ENCODE data around the gene AP4B1.

Gene AP4B1

DNA sequence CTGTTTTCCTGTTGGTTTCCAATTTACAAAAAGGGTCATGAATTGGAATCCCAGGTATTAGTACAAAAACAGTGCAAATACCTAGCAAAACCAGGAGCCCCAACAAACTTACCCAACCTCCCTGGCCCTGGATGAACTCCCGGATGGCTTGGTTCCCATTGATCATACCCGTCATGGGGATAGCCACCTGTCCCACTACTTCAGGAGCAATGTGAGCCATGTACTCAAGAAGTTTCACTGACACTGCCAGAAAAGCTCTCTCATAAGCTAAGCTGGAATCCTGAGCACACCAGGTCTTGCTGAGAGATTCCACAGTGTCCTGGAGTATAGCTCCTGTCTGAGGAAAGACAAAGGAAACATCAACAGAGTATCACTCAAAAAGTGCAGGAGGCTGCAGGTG is 22.9 kb downstream of the AP4B1 start:
- Histone ChIP-seq H3K36me3 (ENCODE audit: control insufficient read depth, insufficient read depth, low read length) (no peaks in the 10 kb centered on the region), H3K27me3 (ENCODE audit: control insufficient read depth, insufficient read depth, low read length) (no peaks in the 10 kb centered on the region), H3K9ac (ENCODE audit: low read length) (no peak overlapping the region), H3K27ac (ENCODE audit: low read depth, low read length) (no peak overlapping the region), H3K4me3 (ENCODE audit: low read length) (no peak overlapping the region), H3K4me1 (ENCODE audit: control insufficient read depth, insufficient read depth, low read length) (no peaks in the 10 kb centered on the region)

DNA sequence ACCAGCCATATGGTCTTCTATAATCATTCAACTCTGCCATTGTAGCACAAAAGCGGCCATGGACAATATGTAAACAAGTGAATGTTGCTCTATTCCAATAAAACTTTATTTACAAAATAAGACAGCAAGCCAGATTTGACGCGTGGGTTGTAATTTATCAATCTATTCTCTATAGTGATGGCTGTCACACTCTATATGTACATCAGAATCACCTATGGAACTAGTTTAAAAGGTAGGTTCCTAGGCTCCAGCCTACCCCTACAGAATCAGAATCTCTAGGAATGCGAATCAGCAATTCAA is 24.9 kb downstream of the AP4B1 start:
- H3K27me3 ChIP-seq (ENCODE audit: control insufficient read depth, insufficient read depth, low read length) = no peaks in the 10 kb centered on the region
- H3K4me3 ChIP-seq (ENCODE audit: low read length) = no peak overlapping the region
- no peaks in the 10 kb centered on the region for H3K4me1 ChIP-seq (ENCODE audit: control insufficient read depth, insufficient read depth, low read length)
- no peak overlapping the region for H3K9ac ChIP-seq (ENCODE audit: low read length)
- no peaks in the 10 kb centered on the region for H3K36me3 ChIP-seq (ENCODE audit: control insufficient read depth, insufficient read depth, low read length)
- no peak overlapping the region for H3K27ac ChIP-seq (ENCODE audit: low read depth, low read length)

DNA sequence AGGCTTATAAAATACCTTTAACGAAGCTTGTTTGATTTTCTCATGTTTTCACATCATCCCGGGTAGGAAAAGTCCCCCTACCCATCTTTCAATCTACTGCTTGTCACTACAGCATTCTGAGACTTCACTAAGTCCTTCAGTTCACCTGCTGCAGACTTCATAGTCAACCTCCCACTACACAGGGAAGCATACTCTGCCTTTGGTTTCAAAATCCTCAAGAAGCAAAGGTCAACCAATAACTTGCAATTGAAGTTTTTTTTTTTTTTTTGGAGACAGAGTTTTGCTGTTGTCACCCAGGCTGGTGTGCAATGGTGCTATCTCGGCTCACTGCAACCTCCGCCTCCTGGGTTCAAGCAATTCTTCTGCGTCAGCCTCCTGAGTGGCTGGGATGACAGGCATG is 28.4 kb downstream of the AP4B1 start:
- Histone ChIP-seq H3K4me1 (ENCODE audit: control insufficient read depth, insufficient read depth, low read length) (no peaks in the 10 kb centered on the region), H3K4me3 (ENCODE audit: low read length) (no peak overlapping the region), H3K9ac (ENCODE audit: low read length) (no peak overlapping the region), H3K27me3 (ENCODE audit: control insufficient read depth, insufficient read depth, low read length) (no peaks in the 10 kb centered on the region), H3K36me3 (ENCODE audit: control insufficient read depth, insufficient read depth, low read length) (no peaks in the 10 kb centered on the region), H3K27ac (ENCODE audit: low read depth, low read length) (no peak overlapping the region)

DNA sequence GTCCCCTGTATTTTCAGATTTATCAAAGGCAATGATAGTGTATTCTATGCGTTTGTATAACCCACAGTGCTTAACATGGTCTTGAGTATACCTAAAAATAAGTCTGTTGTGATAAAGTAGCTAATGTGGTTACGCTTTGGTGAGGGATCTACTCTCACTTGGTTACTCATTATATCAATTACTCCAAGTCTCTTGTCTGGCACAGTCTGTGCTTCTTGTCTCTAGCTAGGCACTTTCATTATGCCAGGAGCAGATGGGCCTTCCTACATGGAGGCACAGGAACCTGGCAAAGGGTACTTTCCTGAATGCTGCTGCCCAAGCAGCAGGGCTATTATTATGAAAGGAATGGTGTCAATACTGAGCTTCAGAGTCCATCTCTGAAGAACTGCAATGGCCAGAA is 28.9 kb downstream of the AP4B1 start:
- Histone ChIP-seq H3K27ac (ENCODE audit: low read depth, low read length) (no peak overlapping the region), H3K4me3 (ENCODE audit: low read length) (no peak overlapping the region), H3K36me3 (ENCODE audit: control insufficient read depth, insufficient read depth, low read length) (no peaks in the 10 kb centered on the region), H3K9ac (ENCODE audit: low read length) (no peak overlapping the region), H3K27me3 (ENCODE audit: control insufficient read depth, insufficient read depth, low read length) (no peaks in the 10 kb centered on the region), H3K4me1 (ENCODE audit: control insufficient read depth, insufficient read depth, low read length) (no peaks in the 10 kb centered on the region)

DNA sequence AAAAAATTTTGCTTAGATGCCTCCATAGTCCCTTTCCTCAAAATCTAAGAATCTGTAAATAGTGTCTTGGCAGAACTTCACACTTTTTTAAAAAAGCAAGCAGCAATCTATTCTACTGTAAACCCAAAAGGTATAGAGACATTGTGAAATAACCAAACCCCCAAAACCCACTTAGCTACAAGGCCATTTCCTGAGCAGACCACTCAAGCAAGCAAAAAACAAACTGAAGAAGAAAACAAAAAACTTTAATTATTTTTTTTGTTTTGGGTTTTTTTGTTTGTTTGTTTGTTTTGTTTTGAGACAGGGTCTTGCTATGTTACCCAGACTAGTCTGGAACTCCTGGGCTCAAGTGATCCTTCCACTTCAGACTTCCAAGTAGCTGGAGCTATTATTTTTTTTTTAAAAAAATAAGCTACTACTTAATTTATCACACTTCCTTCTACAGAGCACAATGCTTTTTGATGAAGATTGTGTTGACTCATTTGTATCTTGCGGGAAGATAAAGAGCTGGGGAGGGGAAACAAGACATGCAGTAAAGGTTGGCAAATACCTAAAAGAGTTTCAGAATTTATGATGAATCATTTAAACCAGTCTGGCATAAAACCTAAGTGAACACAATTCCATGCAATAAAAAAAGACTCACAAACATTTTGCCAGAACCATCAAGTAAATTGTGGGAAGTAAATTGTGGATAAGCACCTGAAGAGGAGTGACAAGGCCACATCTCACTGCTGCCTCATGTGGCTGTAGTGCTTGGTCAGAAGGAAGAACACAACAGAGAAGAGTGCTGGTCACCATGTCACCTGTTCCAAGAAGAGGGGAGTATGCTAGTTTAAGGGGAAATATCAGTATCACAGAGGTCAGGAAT is 30.4 kb downstream of the AP4B1 start:
- Histone ChIP-seq H3K36me3 (ENCODE audit: control insufficient read depth, insufficient read depth, low read length) (no peaks in the 10 kb centered on the region), H3K9ac (ENCODE audit: low read length) (no peak overlapping the region), H3K4me3 (ENCODE audit: low read length) (no peak overlapping the region), H3K27me3 (ENCODE audit: control insufficient read depth, insufficient read depth, low read length) (no peaks in the 10 kb centered on the region), H3K4me1 (ENCODE audit: control insufficient read depth, insufficient read depth, low read length) (no peaks in the 10 kb centered on the region), H3K27ac (ENCODE audit: low read depth, low read length) (no peak overlapping the region)

DNA sequence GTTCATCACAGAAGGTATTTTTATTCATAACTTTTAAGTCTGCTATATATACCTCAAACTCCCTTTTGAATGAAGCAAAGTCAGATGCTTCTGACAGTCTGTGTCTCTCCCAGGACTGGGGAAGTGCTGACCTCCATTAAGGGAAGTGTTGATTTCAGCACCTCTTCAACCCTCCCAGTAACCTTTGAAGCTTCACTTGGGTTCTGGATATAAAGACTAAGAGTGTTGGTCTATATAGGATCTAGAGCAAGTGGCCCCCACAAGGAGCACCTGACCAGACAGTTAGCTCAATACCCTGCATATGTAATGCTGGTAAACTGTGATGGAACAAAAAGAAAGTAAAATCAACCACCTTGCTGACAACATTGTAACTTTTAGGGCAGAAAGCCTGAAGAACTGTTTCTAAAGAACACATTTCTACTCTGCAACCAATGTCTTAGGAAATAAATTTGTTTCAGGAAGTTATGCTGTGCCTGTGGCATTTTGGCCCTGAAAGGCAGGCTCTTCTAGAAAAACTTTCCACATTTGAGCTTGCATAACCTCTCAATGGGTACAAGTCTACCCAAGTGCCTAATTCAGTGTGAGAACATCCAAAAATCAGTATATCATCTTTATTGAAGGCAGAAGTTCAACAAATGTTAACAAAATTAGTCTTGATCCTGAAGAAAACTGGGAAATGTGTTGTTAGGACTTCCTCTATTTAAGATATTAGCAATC is 32.2 kb downstream of the AP4B1 start:
- no peak overlapping the region for H3K9ac ChIP-seq (ENCODE audit: low read length)
- no peaks in the 10 kb centered on the region for H3K27me3 ChIP-seq (ENCODE audit: control insufficient read depth, insufficient read depth, low read length)
- no peak overlapping the region for H3K4me3 ChIP-seq (ENCODE audit: low read length)
- H3K4me1 ChIP-seq (ENCODE audit: control insufficient read depth, insufficient read depth, low read length) = no peaks in the 10 kb centered on the region
- no peak overlapping the region for H3K27ac ChIP-seq (ENCODE audit: low read depth, low read length)
- no peaks in the 10 kb centered on the region for H3K36me3 ChIP-seq (ENCODE audit: control insufficient read depth, insufficient read depth, low read length)

DNA sequence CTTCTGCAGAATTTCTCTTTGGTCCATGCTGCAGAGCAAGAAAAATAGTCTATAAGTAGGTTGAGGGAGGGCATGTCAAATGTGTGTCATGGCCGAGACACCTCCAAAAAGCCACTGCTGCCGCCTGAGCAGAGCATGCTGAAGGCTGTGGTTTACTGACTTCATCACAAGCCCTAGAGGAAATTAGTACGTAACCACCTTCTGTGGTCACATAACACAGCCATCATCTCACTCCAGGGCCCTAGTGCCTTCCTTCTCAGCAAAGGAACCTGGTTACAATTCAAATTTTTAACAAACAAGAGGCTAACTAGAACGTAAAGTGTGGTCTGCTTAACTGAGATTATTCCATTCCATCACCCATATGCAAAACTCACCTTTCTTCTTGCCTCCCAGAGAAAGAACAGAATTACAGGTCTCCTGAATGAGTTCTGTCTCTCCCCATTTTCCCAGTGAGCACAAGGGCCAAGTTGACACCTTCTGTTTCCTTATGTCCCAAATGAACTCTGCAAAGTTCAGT is 32.9 kb downstream of the AP4B1 start, which contains the start of gene PTPN22:
TSS of gene PTPN22 (minus strand) at position 116 of the 517 bp plus-strand sequence.
- H3K4me1 ChIP-seq (ENCODE audit: control insufficient read depth, insufficient read depth, low read length) = no peaks in the 10 kb centered on the region
- H3K36me3 ChIP-seq (ENCODE audit: control insufficient read depth, insufficient read depth, low read length) = no peaks in the 10 kb centered on the region
- H3K27me3 ChIP-seq (ENCODE audit: control insufficient read depth, insufficient read depth, low read length) = no peaks in the 10 kb centered on the region
- no peak within 1 kb of the TSS for H3K27ac ChIP-seq (ENCODE audit: low read depth, low read length)
- no peak within 1 kb of the TSS for H3K9ac ChIP-seq (ENCODE audit: low read length)
- H3K4me3 ChIP-seq (ENCODE audit: low read length) = peak within 1 kb of the TSS; percentile 13

DNA sequence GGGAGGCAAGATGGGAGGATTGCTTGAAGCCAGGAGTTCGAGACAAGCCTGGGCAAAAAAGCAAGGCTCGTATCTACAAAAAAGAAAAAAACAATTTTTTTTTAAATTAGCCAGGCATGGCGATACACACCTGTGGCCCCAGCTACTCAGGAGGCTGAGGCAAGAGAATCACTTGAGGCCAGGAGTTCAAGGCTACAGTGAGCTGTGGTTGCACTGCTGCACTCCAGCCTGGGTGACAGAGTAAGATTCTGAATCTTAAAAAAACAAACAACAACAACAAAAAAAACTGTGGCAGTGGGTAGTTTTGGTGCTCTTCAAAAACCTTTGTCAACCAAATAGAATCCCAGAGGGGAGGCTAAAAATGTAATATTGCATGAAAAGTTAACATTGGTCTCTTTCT is 33.8 kb downstream of the AP4B1 start:
- no peak overlapping the region for H3K4me3 ChIP-seq (ENCODE audit: low read length)
- H3K36me3 ChIP-seq (ENCODE audit: control insufficient read depth, insufficient read depth, low read length) = no peaks in the 10 kb centered on the region
- no peaks in the 10 kb centered on the region for H3K4me1 ChIP-seq (ENCODE audit: control insufficient read depth, insufficient read depth, low read length)
- no peak overlapping the region for H3K9ac ChIP-seq (ENCODE audit: low read length)
- no peak overlapping the region for H3K27ac ChIP-seq (ENCODE audit: low read depth, low read length)
- H3K27me3 ChIP-seq (ENCODE audit: control insufficient read depth, insufficient read depth, low read length) = no peaks in the 10 kb centered on the region

DNA sequence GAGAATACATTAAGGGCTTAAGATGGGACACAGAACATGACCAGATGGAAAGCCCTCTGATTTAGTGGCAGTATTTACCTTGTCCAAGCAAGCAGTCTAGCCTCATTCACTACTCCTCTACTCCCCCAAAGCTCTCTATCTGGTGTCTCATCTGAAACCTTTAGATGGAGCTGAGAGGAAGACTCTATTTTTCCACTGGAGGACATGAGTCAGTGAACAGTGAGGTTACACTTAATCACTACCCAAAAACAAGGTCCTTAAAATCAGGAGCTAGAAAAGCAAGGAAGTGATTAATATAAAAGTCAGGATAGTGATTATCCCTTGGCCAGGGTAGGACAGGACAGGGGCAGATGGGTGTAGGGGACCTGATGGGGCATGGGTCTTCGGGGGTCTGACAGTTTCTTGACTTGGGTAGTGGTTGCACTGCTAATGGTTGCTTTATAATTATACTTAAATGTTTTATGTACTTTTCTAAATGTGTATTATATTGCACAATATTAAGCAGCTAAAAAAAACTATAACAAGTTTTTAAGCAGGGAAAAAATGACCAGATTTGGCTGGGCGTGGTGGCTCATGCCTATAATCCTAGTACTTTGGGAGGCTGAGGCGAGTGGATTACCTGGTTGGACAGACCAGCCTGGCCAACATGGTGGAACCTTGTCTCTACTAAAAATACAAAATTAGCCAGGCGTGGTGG is 36.1 kb downstream of the AP4B1 start:
- no peaks in the 10 kb centered on the region for H3K27me3 ChIP-seq (ENCODE audit: control insufficient read depth, insufficient read depth, low read length)
- H3K36me3 ChIP-seq (ENCODE audit: control insufficient read depth, insufficient read depth, low read length) = no peaks in the 10 kb centered on the region
- no peak overlapping the region for H3K4me3 ChIP-seq (ENCODE audit: low read length)
- no peak overlapping the region for H3K9ac ChIP-seq (ENCODE audit: low read length)
- no peak overlapping the region for H3K27ac ChIP-seq (ENCODE audit: low read depth, low read length)
- no peaks in the 10 kb centered on the region for H3K4me1 ChIP-seq (ENCODE audit: control insufficient read depth, insufficient read depth, low read length)

DNA sequence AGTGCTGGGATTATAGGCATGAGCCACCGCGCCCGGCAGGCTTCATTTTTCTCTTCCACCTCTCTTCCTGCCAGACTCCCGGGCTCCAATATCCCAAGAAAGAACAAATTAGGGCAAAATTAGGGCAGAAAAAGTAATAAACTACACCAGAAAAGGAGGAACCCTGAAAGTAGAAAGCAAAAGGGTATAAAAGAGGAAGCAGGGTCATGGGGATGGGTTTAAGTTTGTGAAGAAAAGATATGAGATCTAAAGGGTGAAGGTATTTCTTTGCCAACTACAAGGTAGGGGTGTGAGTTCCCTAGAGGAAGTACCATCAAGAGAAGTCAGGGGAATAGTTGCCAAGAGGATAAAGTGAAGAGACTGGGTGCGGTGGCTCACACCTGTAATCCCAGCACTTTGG is 43.0 kb downstream of the AP4B1 start:
- Histone ChIP-seq H3K27me3 (ENCODE audit: control insufficient read depth, insufficient read depth, low read length) (no peaks in the 10 kb centered on the region), H3K4me3 (ENCODE audit: low read length) (no peak overlapping the region), H3K36me3 (ENCODE audit: control insufficient read depth, insufficient read depth, low read length) (no peaks in the 10 kb centered on the region), H3K4me1 (ENCODE audit: control insufficient read depth, insufficient read depth, low read length) (no peaks in the 10 kb centered on the region), H3K9ac (ENCODE audit: low read length) (no peak overlapping the region), H3K27ac (ENCODE audit: low read depth, low read length) (no peak overlapping the region)

DNA sequence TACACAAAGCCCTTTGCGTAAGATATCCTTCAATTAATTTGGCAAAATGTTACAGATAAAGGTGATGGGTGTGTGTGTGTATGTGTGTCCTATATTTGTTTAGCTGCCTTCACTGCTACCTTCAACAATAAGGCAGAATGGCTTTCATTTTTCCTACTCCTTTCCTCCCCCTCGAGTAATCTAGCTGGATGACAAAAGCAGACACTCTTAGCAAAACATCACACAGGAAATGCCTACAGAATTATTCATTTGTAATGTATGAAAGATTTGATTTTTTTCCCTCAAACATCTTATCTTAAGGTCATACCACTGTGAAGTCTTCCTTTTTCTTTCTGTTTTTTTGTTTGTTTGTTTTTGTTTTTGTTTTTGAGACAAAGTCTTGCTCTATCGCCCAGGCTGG is 43.7 kb downstream of the AP4B1 start:
- Histone ChIP-seq H3K27me3 (ENCODE audit: control insufficient read depth, insufficient read depth, low read length) (no peaks in the 10 kb centered on the region), H3K36me3 (ENCODE audit: control insufficient read depth, insufficient read depth, low read length) (no peaks in the 10 kb centered on the region), H3K27ac (ENCODE audit: low read depth, low read length) (no peak overlapping the region), H3K4me3 (ENCODE audit: low read length) (no peak overlapping the region), H3K9ac (ENCODE audit: low read length) (no peak overlapping the region), H3K4me1 (ENCODE audit: control insufficient read depth, insufficient read depth, low read length) (no peaks in the 10 kb centered on the region)

DNA sequence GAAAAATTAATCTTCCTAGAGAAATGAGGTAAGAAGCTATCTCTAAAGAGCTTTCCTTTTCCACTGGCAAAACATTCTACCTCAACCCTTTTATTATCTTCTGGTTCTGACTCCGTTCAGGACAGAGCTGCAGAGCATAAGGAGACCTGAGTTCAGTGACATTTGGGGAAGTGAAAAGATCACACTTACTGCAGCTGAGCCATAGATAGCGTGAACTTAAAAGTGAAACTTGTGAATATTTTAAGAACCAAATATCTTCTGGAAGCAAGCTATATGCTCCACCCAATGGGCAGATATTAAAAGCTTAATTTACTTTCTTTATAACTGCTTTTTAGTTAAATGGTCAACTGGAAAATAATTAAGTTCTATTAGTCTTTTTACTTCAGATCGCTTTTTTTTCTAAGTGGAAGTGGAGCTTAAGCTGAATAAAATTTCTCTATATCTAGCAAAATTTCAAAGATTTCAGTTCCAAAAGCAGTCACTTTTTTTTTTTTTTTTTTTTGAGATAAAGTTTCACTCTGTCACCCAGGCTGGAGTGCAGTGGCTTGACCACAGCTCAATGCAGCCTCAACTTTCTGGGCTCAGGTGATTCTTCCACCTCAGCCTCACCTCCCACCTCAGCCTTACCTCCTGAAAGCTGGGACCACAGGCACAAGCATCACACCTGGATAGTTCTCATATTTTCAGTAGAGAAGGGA is 45.0 kb downstream of the AP4B1 start:
- H3K4me1 ChIP-seq (ENCODE audit: control insufficient read depth, insufficient read depth, low read length) = no peaks in the 10 kb centered on the region
- no peak overlapping the region for H3K9ac ChIP-seq (ENCODE audit: low read length)
- H3K4me3 ChIP-seq (ENCODE audit: low read length) = no peak overlapping the region
- H3K36me3 ChIP-seq (ENCODE audit: control insufficient read depth, insufficient read depth, low read length) = no peaks in the 10 kb centered on the region
- no peaks in the 10 kb centered on the region for H3K27me3 ChIP-seq (ENCODE audit: control insufficient read depth, insufficient read depth, low read length)
- H3K27ac ChIP-seq (ENCODE audit: low read depth, low read length) = no peak overlapping the region
